8988T (cell line): ENCODE results near the gene TCF19.
A peak's percentile ranks its signal among the peaks of the same experiment; 100 is the strongest.
"Not testable (repeated sequence)": the region's sequence is repeated elsewhere in the genome, so short reads cannot be mapped to it uniquely, and the experiment has no call there.

ENCODE experiments used
- DNase-seq: peaks from one replicate; pipeline ENCODE4 v3.0.0; 2011

The TCF19 gene

DNA sequence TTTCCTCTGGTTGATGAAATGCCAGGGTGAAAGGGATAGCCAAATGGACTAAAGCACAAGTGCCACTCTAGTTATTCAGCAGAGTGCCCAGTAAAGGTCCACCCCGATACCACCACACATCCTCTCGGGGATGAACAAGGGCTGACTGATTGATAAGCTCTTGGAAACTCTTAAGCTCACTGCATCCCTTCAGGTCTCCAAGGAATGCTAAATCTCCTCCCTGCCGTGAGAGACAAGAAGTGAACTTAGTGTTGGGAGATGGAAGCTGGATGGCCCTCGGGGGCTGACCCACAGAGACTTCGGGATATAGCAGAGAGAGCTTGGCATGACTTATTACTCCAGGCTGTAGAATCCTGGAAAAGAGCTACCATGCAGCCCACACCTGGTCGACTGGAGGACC lies 25.5 kb downstream of the TCF19 start:
- not testable (repeated sequence) for DNase-seq

DNA sequence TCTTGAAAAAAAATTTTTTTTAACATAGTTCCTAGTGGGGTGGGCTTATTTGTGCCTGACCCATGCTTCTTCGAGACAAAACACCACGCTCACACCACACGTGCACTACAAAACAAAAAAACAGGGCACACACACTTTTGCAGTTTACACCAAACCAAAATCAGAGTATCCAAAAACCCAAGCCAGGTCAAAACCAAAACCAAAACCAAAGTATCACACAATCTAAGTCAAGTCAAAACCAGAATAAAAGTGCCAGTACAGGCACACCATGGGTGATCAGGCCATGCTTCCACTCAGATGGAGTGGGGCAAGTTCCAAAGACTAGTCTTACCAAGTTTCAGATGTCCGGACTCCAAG lies 27.3 kb downstream of the TCF19 start:
- DNase-seq = not testable (repeated sequence)

DNA sequence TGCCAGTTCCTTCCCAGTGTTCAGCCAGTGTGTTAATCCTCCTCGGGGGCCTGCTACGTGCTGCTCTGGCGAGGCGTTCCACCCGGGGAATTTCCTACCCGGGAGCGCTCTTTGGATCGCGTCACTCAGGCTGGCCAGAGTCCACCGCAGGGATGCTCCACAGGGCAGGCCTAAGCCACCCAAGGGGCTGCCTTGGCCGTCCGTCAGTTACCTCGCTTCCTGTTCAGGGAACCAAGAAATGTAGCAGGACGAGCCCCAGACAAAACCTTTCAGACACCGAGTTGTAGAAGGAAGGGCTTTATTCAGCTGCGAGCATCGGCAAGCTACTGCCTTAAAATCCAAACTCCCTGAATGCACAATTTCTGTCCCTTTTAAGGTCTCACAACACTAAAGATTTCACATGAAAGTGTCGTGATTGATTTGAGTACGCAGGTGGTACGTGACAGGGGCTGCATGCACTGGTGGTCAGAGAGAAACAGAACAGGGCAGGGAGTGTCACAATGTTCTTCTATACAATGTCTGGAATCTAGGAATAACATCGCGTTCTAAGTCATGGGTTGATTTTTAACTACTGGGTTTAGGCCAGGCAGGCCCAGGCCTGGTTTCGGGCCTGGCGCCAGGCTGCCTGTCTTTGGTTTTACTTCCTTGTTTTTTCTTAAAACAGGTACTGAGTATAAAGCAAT lies 27.8 kb downstream of the TCF19 start:
- DNase-seq = no peak

DNA sequence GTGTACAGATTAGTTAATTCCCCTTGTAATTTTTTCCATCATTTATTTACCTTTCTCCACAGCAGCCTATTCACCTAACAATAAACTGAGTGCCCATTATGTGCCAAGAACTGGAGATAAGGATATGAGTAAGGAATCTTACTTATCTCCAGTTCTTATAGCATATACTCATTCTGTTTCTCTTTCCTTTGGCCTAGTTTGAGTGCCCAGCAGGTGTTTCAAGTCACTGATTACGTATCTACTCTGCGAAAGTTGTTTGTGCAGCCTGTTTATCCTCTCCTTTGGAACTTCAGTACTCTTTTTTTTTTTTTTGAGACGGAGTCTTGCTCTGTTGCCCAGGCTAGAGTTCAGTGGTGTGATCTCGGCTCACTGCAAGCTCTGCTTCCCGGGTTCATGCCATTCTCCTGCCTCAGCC lies 29.4 kb downstream of the TCF19 start:
- no peak for DNase-seq

DNA sequence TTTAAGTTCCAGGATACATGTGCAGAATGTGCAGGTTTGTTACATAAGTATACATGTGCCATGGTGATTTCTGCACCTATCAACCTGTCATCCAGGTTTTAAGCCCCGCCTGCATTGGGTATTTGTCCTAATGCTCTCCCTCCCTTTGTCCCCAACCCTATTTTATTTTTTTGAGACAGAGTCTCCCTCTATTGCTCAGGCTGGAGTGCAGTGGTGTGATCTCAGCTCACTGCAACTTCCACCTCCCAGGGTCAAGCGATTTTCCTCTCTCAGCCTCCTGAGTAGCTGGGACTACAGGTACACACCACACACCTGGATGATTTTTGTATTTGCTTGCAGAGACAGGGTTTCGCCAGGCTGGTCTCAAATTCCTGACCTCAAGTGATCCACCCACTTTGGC lies 30.8 kb downstream of the TCF19 start:
- not testable (repeated sequence) for DNase-seq

DNA sequence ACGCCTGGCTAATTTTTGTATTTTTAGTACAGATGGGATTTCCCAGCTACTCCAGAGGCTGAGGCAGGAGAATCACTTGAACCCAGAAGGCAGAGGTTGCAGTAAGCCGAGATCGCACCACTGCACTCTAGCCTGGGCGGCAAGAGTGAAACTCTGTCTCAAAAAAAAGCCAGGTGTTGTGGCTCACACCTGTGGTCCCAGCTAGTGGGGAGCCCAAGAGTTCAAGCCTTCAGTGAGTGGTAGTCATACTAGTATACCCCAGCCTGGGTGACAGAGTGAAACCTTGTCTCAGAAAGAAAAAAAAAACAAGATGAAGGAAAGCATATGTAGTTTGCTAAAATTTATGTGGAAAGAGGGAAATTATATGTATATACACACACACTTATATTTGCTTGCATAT lies 32.1 kb downstream of the TCF19 start:
- DNase-seq = no peak

DNA sequence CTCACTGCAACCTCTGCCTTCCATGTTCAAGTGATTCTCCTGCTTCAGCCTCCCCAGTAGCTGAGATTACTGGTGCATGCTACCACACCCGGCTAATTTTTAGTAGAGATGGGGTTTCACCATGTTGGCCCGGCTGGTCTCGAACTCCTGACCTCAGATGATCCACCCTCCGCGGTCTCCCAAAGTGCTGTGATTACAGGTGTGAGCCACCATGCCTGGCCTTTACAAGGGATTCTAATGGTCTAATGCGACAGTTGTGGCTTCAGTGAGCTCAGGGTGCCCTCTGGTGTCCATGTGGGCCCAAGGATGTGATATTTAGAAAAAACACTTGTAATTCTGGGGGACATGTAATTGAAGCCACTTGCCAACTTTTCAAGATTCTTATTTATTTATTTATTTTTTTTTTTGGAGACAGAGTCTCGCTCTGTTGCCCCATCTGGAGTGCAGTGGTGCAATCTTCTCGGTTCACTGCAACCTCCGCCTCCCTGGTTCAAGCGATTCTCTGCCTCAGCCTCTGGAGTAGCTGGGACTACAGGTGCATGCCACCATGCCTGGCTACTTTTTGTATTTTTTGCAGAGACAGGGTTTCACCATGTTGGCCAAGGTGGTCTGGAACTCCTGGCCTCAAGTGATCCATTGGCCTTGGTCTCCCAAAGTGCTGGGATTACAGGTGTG lies 34.2 kb downstream of the TCF19 start:
- peak; percentile 58 for DNase-seq

DNA sequence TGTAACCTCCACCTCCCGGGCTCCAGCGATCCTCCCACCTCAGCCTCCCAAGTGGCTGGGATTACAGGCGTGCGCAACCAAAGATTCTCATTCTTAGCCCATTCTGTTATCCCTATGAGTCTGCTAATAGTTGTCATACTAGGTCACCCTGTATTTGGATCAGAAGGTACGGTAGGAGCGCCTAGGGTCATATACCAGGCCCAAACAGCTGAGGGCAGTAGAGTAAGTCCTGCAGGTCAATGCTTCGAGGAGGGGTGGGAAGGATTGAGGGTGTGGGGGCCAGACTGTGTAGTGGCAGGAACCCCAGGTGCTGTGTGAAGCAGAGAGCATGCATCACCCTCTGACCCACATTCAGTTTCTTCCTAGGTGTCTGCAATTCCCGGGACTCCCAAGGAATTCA lies 34.8 kb downstream of the TCF19 start:
- DNase-seq = no peak

DNA sequence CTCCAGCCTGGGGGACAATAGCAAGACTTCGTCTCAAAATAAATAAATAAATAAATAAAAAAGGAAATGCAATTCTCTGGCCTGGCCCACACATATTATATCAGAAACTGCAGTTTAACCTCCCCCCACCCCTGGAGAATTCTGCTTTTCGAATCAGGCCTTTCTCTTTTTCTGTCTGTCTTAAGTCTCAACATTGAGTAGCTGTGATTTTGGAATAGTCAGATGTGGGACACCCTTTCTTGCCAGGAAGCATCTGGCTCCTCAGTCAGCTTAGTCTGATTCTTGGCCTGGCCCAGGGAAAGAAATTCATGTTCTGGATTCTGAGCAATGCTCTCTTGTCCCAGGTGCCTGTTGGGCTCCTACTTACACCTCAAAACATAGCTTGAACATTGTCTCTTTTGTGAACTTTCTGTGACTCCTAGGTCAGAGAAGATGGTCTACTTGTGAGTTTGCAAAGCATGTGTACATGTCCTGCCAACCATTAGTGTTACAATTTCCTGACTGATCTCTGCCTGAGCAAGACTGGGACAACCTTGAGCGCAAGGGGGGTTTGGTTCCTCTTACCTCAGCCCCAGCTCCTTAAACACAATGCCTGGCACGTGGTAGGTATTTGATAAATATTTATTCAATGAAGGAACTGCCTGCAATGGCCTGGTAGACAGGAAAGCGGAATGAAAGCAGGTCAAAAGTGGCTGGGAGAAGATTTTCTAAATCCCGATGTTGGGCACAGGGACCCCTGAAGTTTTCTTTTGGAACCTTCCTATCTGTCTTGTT lies 35.9 kb downstream of the TCF19 start:
- no peak for DNase-seq

DNA sequence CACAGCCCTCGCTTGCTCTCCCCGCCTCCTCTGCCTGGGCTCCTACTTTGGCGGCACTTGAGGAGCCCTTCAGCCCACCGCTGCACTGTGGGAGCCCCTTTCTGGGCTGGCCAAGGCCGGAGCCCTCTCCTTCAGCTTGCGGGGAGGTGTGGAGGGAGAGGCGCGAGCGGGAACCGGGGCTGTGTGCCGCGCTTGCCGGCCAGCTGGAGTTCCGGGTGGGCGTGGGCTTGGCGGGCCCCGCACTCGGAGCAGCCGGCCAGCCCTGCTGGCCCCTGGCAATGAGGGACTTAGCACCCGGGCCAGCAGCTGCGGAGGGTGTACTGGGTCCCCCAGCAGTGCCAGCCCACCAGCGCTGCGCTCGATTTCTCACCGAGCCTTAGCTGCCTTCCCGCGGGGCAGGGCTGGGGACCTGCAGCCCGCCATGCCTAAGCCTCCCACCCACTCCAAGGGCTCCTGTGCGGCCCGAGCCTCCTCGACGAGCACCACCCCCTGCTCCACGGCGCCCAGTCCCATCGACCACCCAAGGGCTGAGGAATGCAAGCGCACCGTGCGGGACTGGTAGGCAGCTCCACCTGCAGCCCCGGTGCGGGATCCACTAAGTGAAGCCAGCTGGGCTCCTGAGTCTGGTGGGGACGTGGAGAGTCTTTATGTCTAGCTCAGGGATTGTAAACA lies 37.1 kb downstream of the TCF19 start:
- DNase-seq = not testable (repeated sequence)

DNA sequence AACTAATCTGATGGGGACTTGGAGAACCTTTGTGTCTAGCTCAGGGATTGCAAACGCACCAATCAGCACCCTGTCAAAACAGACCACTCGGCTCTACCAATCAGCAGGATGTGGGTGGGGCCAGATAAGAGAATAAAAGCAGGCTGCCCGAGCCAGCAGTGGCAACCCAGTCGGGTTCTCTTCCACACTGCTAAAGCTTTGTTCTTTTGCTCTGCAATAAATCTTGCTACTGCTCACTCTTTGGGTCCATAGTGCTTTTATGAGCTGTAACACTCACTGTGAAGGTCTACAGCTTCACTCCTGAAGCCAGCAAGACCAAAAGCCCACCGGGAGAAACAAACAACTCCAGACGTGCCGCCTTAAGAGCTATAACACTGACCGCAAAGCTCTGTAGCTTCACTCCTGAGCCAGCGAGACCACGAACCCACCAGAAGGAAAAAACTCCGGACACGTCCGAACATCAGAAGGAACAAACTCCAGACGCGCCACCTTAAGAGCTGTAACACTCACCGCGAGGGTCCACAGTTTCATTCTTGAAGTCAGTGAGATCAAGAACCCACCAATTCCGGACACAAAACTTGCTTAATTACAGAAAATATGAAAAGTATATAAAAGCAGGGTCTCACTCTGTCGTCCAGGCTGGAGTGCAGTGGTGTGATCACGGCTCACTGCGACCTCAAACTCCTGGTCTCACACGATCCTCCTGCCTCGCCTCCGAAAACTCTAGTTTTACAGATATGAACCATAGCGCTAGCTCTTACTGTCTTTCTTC lies 38.0 kb downstream of the TCF19 start:
- DNase-seq = not testable (repeated sequence)

DNA sequence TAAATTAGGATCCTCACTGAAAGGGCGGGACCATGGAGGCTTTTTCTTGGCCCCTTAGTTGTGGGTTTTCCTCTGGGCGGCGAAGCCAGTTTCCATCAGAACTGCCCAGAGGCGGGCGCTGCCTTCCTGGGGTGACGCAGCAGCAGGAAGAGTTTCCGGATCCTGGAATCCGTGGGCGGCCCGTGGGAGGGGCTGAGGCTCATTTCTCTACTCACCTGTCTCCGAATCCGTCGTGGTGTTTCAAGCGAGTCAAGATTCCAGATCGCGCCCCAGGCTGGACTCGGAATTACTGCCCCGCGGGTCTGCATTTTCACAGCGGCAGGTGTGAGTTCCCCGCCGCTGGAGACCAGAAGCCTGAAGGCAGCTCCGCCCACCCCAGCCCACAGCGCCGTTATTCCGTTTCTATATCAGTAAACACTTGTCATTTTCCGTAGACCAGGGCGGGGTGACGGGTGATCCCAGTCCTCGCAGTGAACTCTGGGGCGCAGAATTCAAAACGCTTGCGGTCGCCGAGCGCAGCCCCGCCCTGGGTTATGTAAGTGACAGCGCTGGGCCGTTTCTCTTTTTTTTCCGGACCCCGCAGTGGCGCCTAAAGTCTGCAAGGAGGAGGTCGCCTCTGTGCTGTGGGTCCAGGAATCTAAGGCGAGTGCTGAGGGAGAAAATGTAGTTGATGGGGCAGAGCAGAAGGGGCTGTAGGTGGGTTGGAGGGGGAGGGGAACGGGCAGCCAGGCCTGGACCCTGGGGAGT lies 39.3 kb downstream of the TCF19 start:
- DNase-seq = no peak

DNA sequence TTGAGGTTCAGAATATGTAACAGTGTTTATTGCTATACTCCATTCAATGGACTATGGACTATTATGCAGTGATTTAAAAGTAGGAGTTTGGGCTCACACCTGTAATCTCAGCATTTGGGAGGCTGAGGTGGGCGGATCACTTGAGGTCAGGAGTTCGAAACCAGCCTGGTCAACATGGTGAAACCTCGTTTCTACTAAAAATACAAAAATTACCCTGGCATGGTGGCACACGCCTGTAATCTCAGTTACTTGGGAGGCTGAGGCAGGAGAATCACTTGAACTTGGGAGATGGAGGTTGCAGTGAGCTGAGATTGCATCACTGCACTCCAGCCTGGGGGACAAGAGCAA lies 40.7 kb downstream of the TCF19 start:
- not testable (repeated sequence) for DNase-seq

DNA sequence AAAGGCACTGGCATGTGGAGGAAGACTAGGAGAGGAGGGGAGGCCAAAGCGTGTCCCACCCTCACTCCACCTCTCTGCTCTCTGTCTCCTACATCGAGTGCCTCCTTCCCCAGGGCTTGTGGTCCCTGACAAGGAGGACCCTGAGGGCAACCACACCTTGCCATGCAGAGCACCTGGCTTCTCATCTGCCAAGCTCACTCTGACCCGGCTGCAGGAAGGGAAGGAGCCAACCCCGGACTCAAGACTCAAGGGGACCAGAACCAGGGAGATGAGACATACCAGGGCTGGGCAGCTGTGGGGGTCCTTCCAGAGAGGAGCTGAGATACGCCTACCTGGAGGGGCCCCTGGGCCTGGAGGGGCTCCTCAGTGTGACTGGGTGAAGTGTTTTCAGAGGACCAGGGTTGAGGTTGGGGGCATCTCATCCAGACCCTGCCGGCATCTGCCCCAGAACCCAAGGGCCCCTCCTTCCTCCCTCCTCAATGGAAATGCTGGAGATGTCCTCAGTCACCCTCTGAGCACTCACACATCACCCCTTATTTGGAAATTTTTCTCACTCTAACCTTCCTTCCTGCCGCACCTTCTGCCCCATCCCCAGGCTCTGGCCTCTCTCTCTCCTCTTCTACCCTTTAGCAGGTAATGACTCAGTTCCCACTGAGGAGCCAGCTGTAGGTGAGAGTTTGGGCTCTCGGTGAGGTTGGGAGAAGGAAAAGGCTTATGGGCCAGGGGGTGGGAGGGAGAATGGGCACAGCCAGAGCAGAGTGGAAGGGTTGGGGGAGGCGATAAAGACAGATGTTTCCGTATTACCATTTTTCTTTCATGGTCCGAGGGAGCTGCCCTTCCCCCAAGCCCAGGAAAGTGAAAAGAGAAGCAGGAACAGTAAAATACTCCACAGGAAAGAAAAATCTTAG lies 44.1 kb downstream of the TCF19 start:
- no peak for DNase-seq

DNA sequence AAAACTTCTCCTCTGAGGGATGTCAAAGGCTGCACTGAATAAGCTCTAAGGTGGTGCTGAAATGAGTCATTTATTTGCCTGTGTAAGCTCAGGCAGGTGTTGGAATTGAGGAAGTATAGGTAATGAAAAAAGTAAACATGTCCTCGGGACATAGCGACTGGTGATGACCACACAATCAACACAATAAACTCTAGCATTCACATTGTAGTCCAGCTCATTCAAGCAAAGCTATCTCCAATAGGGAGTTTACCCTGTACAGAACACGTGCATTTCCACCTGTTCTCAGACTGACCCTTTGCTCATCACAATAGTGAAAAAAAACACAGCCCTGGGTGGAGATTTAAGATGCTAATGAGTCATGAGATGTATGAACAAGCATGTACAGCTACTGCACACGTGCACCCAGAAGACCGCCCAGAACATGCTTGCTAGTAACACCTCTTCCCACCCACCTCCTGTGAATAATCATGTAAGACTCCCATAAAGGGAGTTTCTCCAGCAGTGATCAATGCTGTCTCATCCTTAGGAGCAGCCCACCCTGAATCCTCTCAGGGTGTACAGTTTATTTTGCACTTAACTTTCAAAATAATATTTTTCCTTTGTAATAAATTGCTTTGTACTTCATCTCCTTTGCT lies 45.1 kb downstream of the TCF19 start:
- DNase-seq = no peak

DNA sequence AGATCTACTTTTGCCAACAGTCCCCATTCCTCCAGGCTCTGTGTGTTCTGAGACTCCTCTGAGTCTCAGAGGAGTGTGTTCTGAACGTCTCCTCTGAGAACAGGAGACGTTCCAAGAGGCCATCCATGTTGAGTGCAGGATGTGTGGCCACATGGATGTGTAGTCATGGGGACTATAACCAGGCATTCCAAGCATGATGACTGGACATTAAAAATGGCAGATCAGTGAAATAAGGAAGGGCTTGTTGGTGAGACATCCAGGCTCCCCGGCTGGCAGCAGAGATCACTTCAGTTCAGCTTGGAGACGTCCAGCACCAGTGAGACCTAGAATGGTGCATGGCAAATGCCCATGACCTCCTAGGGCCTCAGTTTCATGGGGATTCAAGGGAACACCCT lies 46.4 kb downstream of the TCF19 start:
- DNase-seq = no peak

DNA sequence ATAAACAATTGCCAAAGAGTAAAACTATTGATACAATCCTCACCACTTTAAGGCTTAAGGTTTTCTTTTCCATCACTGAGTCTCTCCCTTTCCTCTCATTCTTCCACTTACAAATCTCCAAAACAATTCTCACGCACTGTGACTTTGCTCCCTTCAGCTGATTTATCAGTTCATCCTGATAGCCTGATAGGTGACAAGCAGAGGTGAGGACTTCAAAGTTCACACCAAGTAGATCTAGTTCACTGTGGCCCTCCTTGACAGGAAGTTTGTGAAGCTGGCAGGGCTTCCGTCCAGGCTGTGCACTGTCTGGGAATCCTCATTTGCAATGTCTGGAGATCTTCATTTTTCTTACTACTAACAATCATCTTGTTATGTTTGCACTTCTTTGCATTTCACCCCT lies 47.2 kb downstream of the TCF19 start:
- no peak for DNase-seq

DNA sequence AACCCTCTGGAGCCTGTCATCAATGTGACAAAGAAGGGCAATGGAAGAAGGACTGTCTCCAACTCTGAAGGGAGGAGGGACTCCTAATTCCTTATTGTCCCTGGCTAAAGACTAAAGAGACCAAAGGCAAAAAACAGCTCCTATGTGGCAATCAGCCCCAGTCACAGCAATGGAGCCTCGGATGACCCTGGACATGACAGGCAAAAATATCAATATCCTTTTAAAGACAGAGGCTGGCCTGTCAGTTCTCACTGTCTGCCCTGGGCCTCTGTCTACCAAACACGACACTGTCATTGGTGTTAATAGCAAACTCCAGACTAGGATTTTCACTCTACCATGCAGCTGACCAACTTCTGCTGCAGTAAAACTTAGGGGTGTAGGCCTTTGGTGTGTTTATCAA lies 50.1 kb downstream of the TCF19 start:
- DNase-seq = no peak

DNA sequence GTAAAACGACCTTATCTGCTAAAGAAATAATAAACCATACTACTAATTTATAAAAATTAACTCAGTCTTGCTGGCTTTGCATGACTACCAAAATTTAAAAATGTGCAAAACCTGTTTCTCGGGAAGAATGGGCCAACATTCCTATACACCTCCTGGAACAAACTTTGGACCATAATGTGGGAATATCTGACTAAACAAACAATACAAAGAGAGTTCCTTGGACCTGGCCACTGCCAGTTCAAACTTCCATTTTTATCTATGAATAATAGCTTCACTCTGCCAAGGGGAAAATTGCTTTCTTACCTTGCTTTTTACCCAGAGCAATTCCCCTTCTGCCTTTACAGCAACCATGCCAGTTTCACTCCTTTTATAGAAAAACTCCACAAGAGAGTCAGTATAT lies 50.7 kb downstream of the TCF19 start:
- no peak for DNase-seq

DNA sequence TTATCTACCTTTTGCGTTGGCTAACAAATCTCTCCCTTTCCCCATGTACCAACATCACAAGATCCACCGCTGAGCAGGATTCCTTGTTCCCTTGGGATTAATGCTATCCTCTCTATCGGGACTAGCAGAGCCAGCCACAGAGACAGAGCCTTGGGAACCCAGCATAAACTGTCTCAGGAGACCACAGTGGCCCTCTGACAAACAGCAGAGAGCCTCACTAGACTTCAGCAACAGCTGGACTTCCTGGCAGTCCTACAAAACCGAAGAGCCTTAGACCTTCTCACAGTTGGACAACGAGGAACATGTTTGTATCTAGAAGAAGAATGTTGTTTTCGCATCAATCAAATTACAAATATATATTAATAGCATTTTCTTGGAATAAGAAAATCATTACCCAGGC lies 51.7 kb downstream of the TCF19 start:
- no peak for DNase-seq
